ENCODE data around the gene FBL.

Gene FBL

GRCh38 chr19:39833464-39834286 lies 12.5 kb downstream of the FBL start, which contains the start of gene DYRK1B:
Gene DYRK1B, minus strand, starts transcription at chr19:39834162. Its CDS starts 2,295 bp downstream, at chr19:39831867.
- Histone ChIP-seq H3K27me3 (ENCODE audit: insufficient read depth, low read depth, severe bottlenecking) (no peaks in the 10 kb centered on the region), H3K27ac (peak within 1 kb of the TSS; percentile 90), H3K4me3 (ENCODE audit: low read depth, low read length) (peak within 1 kb of the TSS; percentile 89), H3K9me3 (ENCODE audit: severe bottlenecking) (no peaks in the 10 kb centered on the region), H3K36me3 (peaks cover 79% of the 10 kb centered on the region)
- TF ChIP-seq CTCF (IDR thresholded peaks at IDR 0.05; ENCODE audit: low read depth, low read length), result no peak
- peak; percentile 98 for DNase-seq

- Histone ChIP-seq H3K9me3 (ENCODE audit: severe bottlenecking) (no peaks in the 10 kb centered on the region), H3K36me3 (peaks cover 79% of the 10 kb centered on the region), H3K27ac (peak overlapping the region; percentile 90), H3K27me3 (ENCODE audit: insufficient read depth, low read depth, severe bottlenecking) (no peaks in the 10 kb centered on the region), H3K4me3 (ENCODE audit: low read depth, low read length) (peak overlapping the region; percentile 89)
- no peak for DNase-seq
- no peak for TF ChIP-seq CTCF (IDR thresholded peaks at IDR 0.05; ENCODE audit: low read depth, low read length)
These were observed 13.1 kb downstream of the FBL start for GRCh38 chr19:39833160-39833463.

GRCh38 chr19:39832341-39833083 lies 13.7 kb downstream of the FBL start:
- H3K4me3 ChIP-seq (ENCODE audit: low read depth, low read length), result peak overlapping the region; percentile 89
- peak overlapping the region; percentile 90 for H3K27ac ChIP-seq
- H3K27me3 ChIP-seq (ENCODE audit: insufficient read depth, low read depth, severe bottlenecking), result no peaks in the 10 kb centered on the region
- no peak for DNase-seq
- H3K9me3 ChIP-seq (ENCODE audit: severe bottlenecking), result no peaks in the 10 kb centered on the region
- TF ChIP-seq CTCF (IDR thresholded peaks at IDR 0.05; ENCODE audit: low read depth, low read length), result no peak
- H3K36me3 ChIP-seq, result peaks cover 79% of the 10 kb centered on the region

GRCh38 chr19:39831679-39832078 lies 14.5 kb downstream of the FBL start:
- no peak for DNase-seq
- no peak overlapping the region for H3K4me3 ChIP-seq (ENCODE audit: low read depth, low read length)
- no peaks in the 10 kb centered on the region for H3K27me3 ChIP-seq (ENCODE audit: insufficient read depth, low read depth, severe bottlenecking)
- H3K27ac ChIP-seq, result no peak overlapping the region
- H3K36me3 ChIP-seq, result peaks cover 77% of the 10 kb centered on the region
- H3K9me3 ChIP-seq (ENCODE audit: severe bottlenecking), result no peaks in the 10 kb centered on the region
- no peak for TF ChIP-seq CTCF (IDR thresholded peaks at IDR 0.05; ENCODE audit: low read depth, low read length)

GRCh38 chr19:39830847-39831246 lies 15.3 kb downstream of the FBL start:
- TF ChIP-seq CTCF (IDR thresholded peaks at IDR 0.05; ENCODE audit: low read depth, low read length), result no peak
- no peaks in the 10 kb centered on the region for H3K27me3 ChIP-seq (ENCODE audit: insufficient read depth, low read depth, severe bottlenecking)
- H3K9me3 ChIP-seq (ENCODE audit: severe bottlenecking), result no peaks in the 10 kb centered on the region
- no peak overlapping the region for H3K4me3 ChIP-seq (ENCODE audit: low read depth, low read length)
- peaks cover 76% of the 10 kb centered on the region for H3K36me3 ChIP-seq
- no peak for DNase-seq
- no peak overlapping the region for H3K27ac ChIP-seq
